ENCODE results near the gene DPT. TPM values are rescaled to one million over a fixed set of nuclear protein-coding genes. Genes with fewer than 3 reads are reported as not detected.

The DPT gene
- total and polyA plus RNA-seq, 2 of the 4 experiments (the other 2 are of a cell fraction) = not detected

DNA sequence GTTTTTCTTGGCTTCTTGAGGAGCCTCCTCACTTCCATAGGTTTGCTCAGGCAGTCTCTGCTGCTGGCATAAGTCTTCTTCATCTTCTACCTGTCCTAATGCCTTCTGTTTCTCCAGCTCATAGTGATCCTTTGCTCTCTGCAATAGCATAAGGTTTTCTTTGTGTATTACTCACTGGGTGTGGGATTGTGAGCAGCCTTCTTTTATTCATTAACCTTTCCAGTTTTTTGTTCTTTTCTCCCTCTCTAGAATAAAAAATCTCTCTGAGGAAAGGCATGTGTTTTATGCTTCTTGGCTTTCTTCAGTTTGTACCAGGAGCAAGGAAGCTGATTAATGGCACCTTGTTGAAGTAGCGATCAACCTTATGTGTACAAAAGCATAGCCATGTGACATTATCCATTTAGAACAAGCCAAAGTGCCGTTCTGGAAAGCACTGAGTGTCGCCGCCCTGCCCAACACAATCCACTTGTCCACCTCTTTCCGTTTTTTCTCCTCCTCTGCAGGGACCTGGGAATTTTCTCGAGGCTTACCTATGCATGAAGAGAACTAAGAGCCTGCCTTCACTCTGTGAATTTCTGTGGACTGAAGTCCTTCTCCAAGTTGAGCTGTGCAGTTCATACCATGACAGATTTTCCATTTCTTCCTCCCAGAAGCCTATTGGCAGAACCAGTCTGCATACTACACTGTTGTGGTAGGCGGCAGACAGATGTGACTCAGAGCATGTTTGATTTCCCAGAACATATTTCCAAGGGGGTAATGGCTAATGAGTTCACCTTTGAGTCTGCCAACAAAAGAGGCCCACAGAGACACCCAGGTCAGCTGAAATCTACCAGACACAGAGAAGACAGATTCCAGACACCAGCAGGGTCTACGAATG is 39.0 kb downstream of the DPT start:
- no peaks in the 10 kb centered on the region for H3K36me3 ChIP-seq (ENCODE audit: control insufficient read depth, insufficient read depth, low read length)
- H3K4me2 ChIP-seq (ENCODE audit: low read depth, low read length) = no peak overlapping the region
- POLR2A ChIA-PET (ENCODE audit: unreplicated experiment) = no interaction called here
- no peak overlapping the region for H4K91ac ChIP-seq (ENCODE audit: insufficient read depth, low read depth, low read length)
- no peak overlapping the region for H2AK9ac ChIP-seq (replicated peaks; ENCODE audit: low read depth, low read length, poor library complexity)
- H3K9ac ChIP-seq (ENCODE audit: low read depth, low read length) = no peak overlapping the region
- dilution Hi-C loops (cut with HindIII; ENCODE audit: low sequenced_read_pairs, unreplicated experiment) = no loop called here
- H3K79me1 ChIP-seq (ENCODE audit: low read depth in 1 of 2, low read length in 2 of 2) = no peaks in the 10 kb centered on the region
- intact Hi-C loops (cut with micrococcal nuclease) = no loop called here
- no peaks in the 10 kb centered on the region for H3K27me3 ChIP-seq (ENCODE audit: control insufficient read depth, insufficient read depth, low read length)
- H3K9me1 ChIP-seq (ENCODE audit: insufficient read depth, low read length) = no peaks in the 10 kb centered on the region
- H4K8ac ChIP-seq (ENCODE audit: low read depth in 2 of 2, low read length in 2 of 2) = no peak overlapping the region
- WGBS, 2 experiments (ENCODE audit: extremely low coverage in 2 of 2, insufficient read length in 1 of 2) = 100% methylated on average over 1 of the region's 8 CpGs; no CpG with 5 or more reads in 1 of the 2 experiments
- H3K18ac ChIP-seq (ENCODE audit: low read depth, low read length) = no peak overlapping the region
- no TSS peak for BruUV-seq (replicated peaks)
- H3K4me1 ChIP-seq (ENCODE audit: control insufficient read depth, insufficient read depth, low read length) = no peaks in the 10 kb centered on the region
- CTCF ChIA-PET = no interaction called here
- H3K23ac ChIP-seq (ENCODE audit: low read depth, low read length) = no peak overlapping the region
- H4K20me1 ChIP-seq (ENCODE audit: insufficient read depth, low read length) = no peaks in the 10 kb centered on the region
- H3K4ac ChIP-seq (ENCODE audit: low read depth, low read length) = no peak overlapping the region
- H3K27ac ChIP-seq (ENCODE audit: insufficient read depth, low read length) = no peak overlapping the region
- TF ChIP-seq CTCF (conservative IDR thresholded peaks at IDR 0.05; ENCODE audit: low read depth, low read length) = no peak
- H3K4me3 ChIP-seq (ENCODE audit: insufficient read depth, low read depth, low read length) = no peak overlapping the region
- no peaks in the 10 kb centered on the region for H3K9me3 ChIP-seq (ENCODE audit: control insufficient read depth, insufficient read depth, low read length)
- in situ Hi-C loops (cut with MboI; ENCODE audit: low sequenced_read_pairs) = no loop called here
- H2BK120ac ChIP-seq (ENCODE audit: low read depth, low read length) = no peak overlapping the region
- no peak overlapping the region for H2BK5ac ChIP-seq (ENCODE audit: low read depth, low read length, poor library complexity, severe bottlenecking)
- ATAC-seq (ENCODE audit: low read depth) = no peak
- H3K56ac ChIP-seq (ENCODE audit: extremely low read depth, insufficient read depth, low read length) = no peak overlapping the region
- no peak overlapping the region for H4K5ac ChIP-seq (ENCODE audit: low read depth, low read length)
- H2AK5ac ChIP-seq (ENCODE audit: low read depth, low read length) = no peak overlapping the region
- no peak overlapping the region for H2BK15ac ChIP-seq (ENCODE audit: low read depth, low read length)
- DNase-seq = no peak
- H2AFZ ChIP-seq (replicated peaks; ENCODE audit: low read length, poor library complexity) = no peak overlapping the region
- no peak overlapping the region for H3K14ac ChIP-seq (replicated peaks; ENCODE audit: low read depth, low read length)
- H2BK20ac ChIP-seq (ENCODE audit: low read depth, low read length) = no peak overlapping the region
